Measurements from ENCODE around the gene MORN5.

DNA sequence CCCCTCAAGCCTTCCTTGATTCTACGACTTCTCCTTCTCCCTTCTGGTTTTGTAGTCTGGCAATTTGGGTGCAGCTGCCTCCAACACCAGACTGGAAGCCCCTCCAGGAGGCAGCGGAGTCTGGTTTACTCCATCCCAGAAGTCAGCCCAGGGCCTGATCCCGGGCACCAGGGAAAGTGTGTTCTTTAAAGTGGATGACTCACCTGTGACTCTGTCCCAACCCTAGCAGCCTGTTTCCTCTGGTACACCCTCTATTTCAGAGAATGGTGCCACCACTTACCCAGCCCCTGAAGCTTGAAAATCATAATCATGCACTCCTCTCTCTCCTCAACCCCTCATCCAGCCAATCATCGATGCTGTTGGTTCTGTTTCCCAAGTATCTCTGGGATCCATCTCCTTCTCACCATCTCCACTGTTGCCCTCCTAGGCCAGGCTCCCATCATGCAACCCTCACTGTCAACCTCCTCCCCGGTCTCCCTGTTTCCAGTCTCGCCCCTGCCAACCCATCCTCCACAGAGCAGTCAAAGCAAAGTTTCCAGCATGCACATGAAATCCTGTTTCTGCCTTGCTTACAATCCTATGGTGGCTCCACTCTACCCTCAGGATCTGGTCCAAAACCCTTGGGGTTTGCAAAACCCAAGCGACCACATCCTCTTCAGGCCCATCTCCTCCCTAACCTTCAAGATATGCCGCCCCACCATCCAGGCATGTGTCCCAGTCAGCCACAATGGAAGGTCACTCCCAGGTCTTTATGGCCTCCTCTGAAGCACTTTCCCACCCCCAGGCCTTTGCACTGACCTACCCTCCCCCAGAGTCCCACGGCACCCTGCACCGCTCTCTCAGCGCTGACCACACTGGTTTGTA, 58.6 kb downstream of the MORN5 start:
- TF ChIP-seq ATF7 (IDR thresholded peaks at IDR 0.05): no peak
- no peak for TF ChIP-seq POLR2A (conservative IDR thresholded peaks at IDR 0.05)
- TF ChIP-seq CTCF (IDR thresholded peaks at IDR 0.05 in 2 of 3, conservative IDR thresholded peaks at IDR 0.05 in 1 of 3; ENCODE audit: insufficient read depth in 2 of 3, low read depth in 1 of 3, low read length in 3 of 3): no peak
- TF ChIP-seq NRF1 (conservative IDR thresholded peaks at IDR 0.05 in 1 of 2, IDR thresholded peaks at IDR 0.05 in 1 of 2): no peak
- no peak for TF ChIP-seq CTCFL (IDR thresholded peaks at IDR 0.05; ENCODE audit: borderline replicate concordance, insufficient read depth, low read depth, low read length, poor library complexity, severe bottlenecking)

All from K562 (cell line).